ENCODE measurements around the gene TMEM61.

GRCh38 chr1:54977533-54978297, 2.7 kb upstream of the TMEM61 start:
- no peak for TF ChIP-seq EZH2 (IDR thresholded peaks at IDR 0.05)
- TF ChIP-seq POLR2AphosphoS5 (IDR thresholded peaks at IDR 0.05; ENCODE audit: borderline replicate concordance, low read depth, low read length) = no peak
